Activated naive CD8-positive, alpha-beta T cell treated with anti-CD3 and anti-CD28 coated beads, Interleukin-2, amount 50 U/mL, for 24 hours (primary cell): Measurements from ENCODE around the gene ACAT2.
"Not testable (repeated sequence)": the region's sequence is repeated elsewhere in the genome, so short reads cannot be mapped to it uniquely, and the experiment has no call there.

ENCODE experiments used
- ATAC-seq: fragments of 150-1000 bp; cut with Tn5 transposase; one replicate; pipeline ENCODE4 v1.10.0; 2021
- DNase-seq: peaks from one replicate; pipeline ENCODE4 v3.0.0; 2021
- H3K27ac Mint-ChIP-seq: one replicate; pipeline ENCODE4 v1.8.0; 2021; ENCODE audit warnings: mild to moderate bottlenecking, mixed read lengths
- H3K27me3 Mint-ChIP-seq: one replicate; pipeline ENCODE4 v1.8.0; 2021; ENCODE audit warnings: mixed read lengths
- H3K36me3 Mint-ChIP-seq: one replicate; pipeline ENCODE4 v1.8.0; 2021; ENCODE audit warnings: low read depth, mixed read lengths
- H3K4me1 Mint-ChIP-seq: one replicate; pipeline ENCODE4 v1.8.0; 2021; ENCODE audit warnings: mixed read lengths
- H3K4me3 Mint-ChIP-seq: one replicate; pipeline ENCODE4 v1.8.0; 2021; ENCODE audit warnings: mild to moderate bottlenecking, moderate library complexity, mixed read lengths
- H3K9me3 Mint-ChIP-seq: one replicate; pipeline ENCODE4 v1.8.0; 2021; ENCODE audit warnings: mixed read lengths

The ACAT2 gene

GRCh38 chr6:159761873-159762680 lies at the start of gene ACAT2:
TSS of gene ACAT2 (plus strand) at chr6:159762045. CDS start at chr6:159762088, 43 bp downstream.
- Mint-ChIP-seq H3K36me3 (peaks cover 32% of the 10 kb centered on the region), H3K9me3 (no peaks in the 10 kb centered on the region)
- DNase-seq = peak; percentile 90

GRCh38 chr6:159712389-159712788 lies 49.5 kb upstream of the ACAT2 start:
- H3K36me3 Mint-ChIP-seq, DNase-seq, H3K4me1 Mint-ChIP-seq, H3K9me3 Mint-ChIP-seq, H3K4me3 Mint-ChIP-seq, H3K27ac Mint-ChIP-seq, ATAC-seq, H3K27me3 Mint-ChIP-seq: not testable (repeated sequence)

More at GRCh38 chr6:159761873-159762680, at the start of gene ACAT2:
- ATAC-seq = peak; percentile 98
- no peaks in the 10 kb centered on the region for H3K27me3 Mint-ChIP-seq
- H3K4me1 Mint-ChIP-seq = peaks cover 35% of the 10 kb centered on the region
- peak within 1 kb of the TSS; percentile 95 for H3K27ac Mint-ChIP-seq
- peak within 1 kb of the TSS; percentile 83 for H3K4me3 Mint-ChIP-seq

GRCh38 chr6:159713984-159714383 lies 47.9 kb upstream of the ACAT2 start:
- Mint-ChIP-seq H3K4me3 (no peak overlapping the region), H3K4me1 (peaks cover 7% of the 10 kb centered on the region), H3K27me3 (no peaks in the 10 kb centered on the region), H3K9me3 (no peaks in the 10 kb centered on the region), H3K27ac (no peak overlapping the region), H3K36me3 (peaks cover 6% of the 10 kb centered on the region)
- DNase-seq = no peak
- ATAC-seq = no peak

- Mint-ChIP-seq H3K4me1 (peaks cover 7% of the 10 kb centered on the region), H3K27me3 (no peaks in the 10 kb centered on the region), H3K4me3 (no peak overlapping the region), H3K9me3 (no peaks in the 10 kb centered on the region), H3K36me3 (peaks cover 4% of the 10 kb centered on the region), H3K27ac (no peak overlapping the region)
- ATAC-seq (no peak), DNase-seq (no peak)
These were observed 47.4 kb upstream of the ACAT2 start for GRCh38 chr6:159714404-159714803.

GRCh38 chr6:159715166-159715565 lies 46.7 kb upstream of the ACAT2 start:
- Mint-ChIP-seq H3K36me3 (peaks cover 2% of the 10 kb centered on the region), H3K27me3 (no peaks in the 10 kb centered on the region), H3K27ac (no peak overlapping the region), H3K4me3 (no peak overlapping the region), H3K9me3 (no peaks in the 10 kb centered on the region), H3K4me1 (peaks cover 7% of the 10 kb centered on the region)
- ATAC-seq (no peak), DNase-seq (no peak)

GRCh38 chr6:159715605-159716004 lies 46.2 kb upstream of the ACAT2 start:
- Mint-ChIP-seq H3K4me3 (no peak overlapping the region), H3K27ac (no peak overlapping the region), H3K36me3 (peaks cover 2% of the 10 kb centered on the region), H3K9me3 (no peaks in the 10 kb centered on the region), H3K4me1 (peaks cover 10% of the 10 kb centered on the region), H3K27me3 (no peaks in the 10 kb centered on the region)
- no peak for DNase-seq
- ATAC-seq = no peak

GRCh38 chr6:159716247-159717096 lies 45.4 kb upstream of the ACAT2 start:
- Mint-ChIP-seq H3K4me3 (no peak overlapping the region), H3K27me3 (no peaks in the 10 kb centered on the region), H3K27ac (no peak overlapping the region), H3K36me3 (peaks cover 2% of the 10 kb centered on the region), H3K4me1 (peaks cover 10% of the 10 kb centered on the region), H3K9me3 (no peaks in the 10 kb centered on the region)
- DNase-seq = no peak
- ATAC-seq = no peak

GRCh38 chr6:159718634-159719033 lies 43.2 kb upstream of the ACAT2 start:
- Mint-ChIP-seq H3K4me3 (no peak overlapping the region), H3K4me1 (peaks cover 14% of the 10 kb centered on the region), H3K36me3 (peaks cover 11% of the 10 kb centered on the region), H3K27me3 (no peaks in the 10 kb centered on the region), H3K9me3 (no peaks in the 10 kb centered on the region), H3K27ac (no peak overlapping the region)
- DNase-seq = no peak
- no peak for ATAC-seq

- H3K27ac Mint-ChIP-seq = no peak overlapping the region
- peaks cover 11% of the 10 kb centered on the region for H3K36me3 Mint-ChIP-seq
- ATAC-seq (no peak), DNase-seq (no peak)
- peaks cover 16% of the 10 kb centered on the region for H3K4me1 Mint-ChIP-seq
- H3K9me3 Mint-ChIP-seq = no peaks in the 10 kb centered on the region
- H3K4me3 Mint-ChIP-seq = no peak overlapping the region
- no peaks in the 10 kb centered on the region for H3K27me3 Mint-ChIP-seq
These were observed 42.6 kb upstream of the ACAT2 start for GRCh38 chr6:159719287-159719686.

GRCh38 chr6:159720708-159721107 lies 41.1 kb upstream of the ACAT2 start:
- Mint-ChIP-seq H3K4me3 (no peak overlapping the region), H3K36me3 (peaks cover 9% of the 10 kb centered on the region), H3K4me1 (peaks cover 22% of the 10 kb centered on the region), H3K9me3 (no peaks in the 10 kb centered on the region), H3K27me3 (no peaks in the 10 kb centered on the region), H3K27ac (no peak overlapping the region)
- DNase-seq (peak; percentile 26), ATAC-seq (peak; percentile 40)

- not testable (repeated sequence) for H3K4me3 Mint-ChIP-seq, H3K27me3 Mint-ChIP-seq, DNase-seq, H3K9me3 Mint-ChIP-seq, H3K27ac Mint-ChIP-seq, ATAC-seq
- Mint-ChIP-seq H3K4me1 (peaks cover 27% of the 10 kb centered on the region), H3K36me3 (peaks cover 18% of the 10 kb centered on the region)
These were observed 39.9 kb upstream of the ACAT2 start for GRCh38 chr6:159721981-159722380.

- no peak overlapping the region for H3K4me3 Mint-ChIP-seq
- H3K27me3 Mint-ChIP-seq = no peaks in the 10 kb centered on the region
- H3K4me1 Mint-ChIP-seq = peaks cover 27% of the 10 kb centered on the region
- DNase-seq (no peak), ATAC-seq (no peak)
- H3K27ac Mint-ChIP-seq = no peak overlapping the region
- no peaks in the 10 kb centered on the region for H3K9me3 Mint-ChIP-seq
- peaks cover 18% of the 10 kb centered on the region for H3K36me3 Mint-ChIP-seq
These were observed 39.2 kb upstream of the ACAT2 start for GRCh38 chr6:159722655-159723054.

- Mint-ChIP-seq H3K27me3 (no peaks in the 10 kb centered on the region), H3K36me3 (peaks cover 22% of the 10 kb centered on the region), H3K27ac (no peak overlapping the region), H3K9me3 (no peaks in the 10 kb centered on the region), H3K4me3 (no peak overlapping the region), H3K4me1 (peaks cover 27% of the 10 kb centered on the region)
- no peak for DNase-seq
- ATAC-seq = no peak
These were observed 38.6 kb upstream of the ACAT2 start for GRCh38 chr6:159723259-159723658.

GRCh38 chr6:159724778-159725177 lies 37.1 kb upstream of the ACAT2 start:
- Mint-ChIP-seq H3K9me3 (no peaks in the 10 kb centered on the region), H3K27me3 (no peaks in the 10 kb centered on the region), H3K4me3 (peak overlapping the region; percentile 24), H3K4me1 (peaks cover 36% of the 10 kb centered on the region), H3K36me3 (peaks cover 36% of the 10 kb centered on the region), H3K27ac (no peak overlapping the region)
- no peak for DNase-seq
- ATAC-seq = no peak

GRCh38 chr6:159725208-159725607 lies 36.6 kb upstream of the ACAT2 start:
- H3K27me3 Mint-ChIP-seq, H3K4me3 Mint-ChIP-seq, DNase-seq, H3K9me3 Mint-ChIP-seq, H3K27ac Mint-ChIP-seq, ATAC-seq: not testable (repeated sequence)
- Mint-ChIP-seq H3K4me1 (peaks cover 39% of the 10 kb centered on the region), H3K36me3 (peaks cover 39% of the 10 kb centered on the region)
